ENCODE data around the gene MFAP2.

DNA sequence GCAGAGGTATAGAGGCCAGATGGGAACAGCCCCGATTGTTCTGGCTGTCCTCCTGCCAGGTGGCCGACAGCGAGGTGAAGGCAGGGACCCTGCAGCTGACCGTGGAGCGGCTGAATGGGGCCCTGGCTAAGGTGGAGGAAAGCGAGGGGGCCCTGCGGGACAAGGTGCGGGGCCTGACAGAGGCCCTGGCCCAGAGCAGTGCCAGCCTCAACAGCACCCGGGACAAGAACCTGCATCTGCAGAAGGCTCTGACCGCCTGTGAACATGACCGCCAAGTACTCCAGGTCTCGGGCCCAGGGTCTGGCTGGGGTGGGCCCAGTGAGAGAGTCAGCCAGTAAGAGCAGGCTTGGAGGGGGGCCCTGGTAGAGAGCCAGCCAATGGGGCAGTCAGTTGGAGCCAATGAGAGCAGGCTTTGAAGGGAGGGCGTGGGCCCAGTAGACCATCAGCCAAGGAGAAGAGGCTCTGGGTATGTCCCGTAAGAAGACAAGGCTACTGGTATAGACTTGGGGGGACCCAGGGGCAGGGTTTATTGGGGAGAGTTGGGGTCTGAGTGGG lies 11.3 kb downstream of the MFAP2 start:
- TF ChIP-seq, protein P1, sequence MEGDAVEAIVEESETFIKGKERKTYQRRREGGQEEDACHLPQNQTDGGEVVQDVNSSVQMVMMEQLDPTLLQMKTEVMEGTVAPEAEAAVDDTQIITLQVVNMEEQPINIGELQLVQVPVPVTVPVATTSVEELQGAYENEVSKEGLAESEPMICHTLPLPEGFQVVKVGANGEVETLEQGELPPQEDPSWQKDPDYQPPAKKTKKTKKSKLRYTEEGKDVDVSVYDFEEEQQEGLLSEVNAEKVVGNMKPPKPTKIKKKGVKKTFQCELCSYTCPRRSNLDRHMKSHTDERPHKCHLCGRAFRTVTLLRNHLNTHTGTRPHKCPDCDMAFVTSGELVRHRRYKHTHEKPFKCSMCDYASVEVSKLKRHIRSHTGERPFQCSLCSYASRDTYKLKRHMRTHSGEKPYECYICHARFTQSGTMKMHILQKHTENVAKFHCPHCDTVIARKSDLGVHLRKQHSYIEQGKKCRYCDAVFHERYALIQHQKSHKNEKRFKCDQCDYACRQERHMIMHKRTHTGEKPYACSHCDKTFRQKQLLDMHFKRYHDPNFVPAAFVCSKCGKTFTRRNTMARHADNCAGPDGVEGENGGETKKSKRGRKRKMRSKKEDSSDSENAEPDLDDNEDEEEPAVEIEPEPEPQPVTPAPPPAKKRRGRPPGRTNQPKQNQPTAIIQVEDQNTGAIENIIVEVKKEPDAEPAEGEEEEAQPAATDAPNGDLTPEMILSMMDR (IDR thresholded peaks at IDR 0.05; ENCODE audit: low read depth, low read length, poor library complexity, severe bottlenecking): no peak
- no peak for TF ChIP-seq EZH2phosphoT487 (IDR thresholded peaks at IDR 0.05; ENCODE audit: borderline replicate concordance, low read length)

Measured in DOHH2 (cell line).